Prostate gland (tissue), 2 donors: ENCODE results near the gene MTURN. TPM values are rescaled to one million over a fixed set of nuclear protein-coding genes. Genes with fewer than 3 reads are reported as not detected.

Experiments
- DNase-seq: peaks from one replicate; pipeline ENCODE4 v3.0.0-alpha.2; 2019; ENCODE audit warnings: low spot score
- H3K27ac ChIP-seq, 2 donors: fragments of 200-600 bp; sonication (generic); 2 replicates each; pipeline ENCODE4 v1.5.1; 2017 to 2019
- H3K27me3 ChIP-seq: fragments of 200-600 bp; sonication (generic); replicated peaks from 2 replicates; pipeline ENCODE4 v1.5.1; 2019; ENCODE audit not compliant: insufficient read depth
- H3K36me3 ChIP-seq, 2 donors: fragments of 200-600 bp; sonication (generic); 1 replicate in 1 of 2; 2 replicates in 1 of 2; pipeline versions ENCODE4 v1.5.1 to v1.8.1; 2017 to 2019
- H3K4me1 ChIP-seq: fragments of 200-600 bp; sonication (generic); replicated peaks from 2 replicates; pipeline ENCODE4 v1.5.1; 2019
- H3K4me3 ChIP-seq, 2 donors: fragments of 200-600 bp; sonication (generic); 2 replicates each; pipeline ENCODE4 v1.5.1; 2017 to 2019
- H3K9me3 ChIP-seq: fragments of 200-600 bp; sonication (generic); 2 replicates; pipeline ENCODE4 v1.5.1; 2017
- CTCF ChIP-seq, 4 experiments: fragments of 200-600 bp in 2 of 4; fragments of 450-650 bp in 2 of 4; sonication (generic) in 2 of 4; IDR thresholded peaks; 1 replicate in 3 of 4; 2 replicates in 1 of 4; pipeline ENCODE4 v1.5.1; 2016 to 2019; ENCODE audit warnings: antibody characterized with exemption in 4 of 4, mild to moderate bottlenecking in 2 of 4, moderate library complexity in 2 of 4
- POLR2A ChIP-seq: fragments of 450-650 bp; IDR thresholded peaks from one replicate; pipeline ENCODE4 v1.6.1; 2016; ENCODE audit warnings: antibody characterized with exemption, mild to moderate bottlenecking
- POLR2AphosphoS5 ChIP-seq: sonication (generic); formaldehyde crosslinking; IDR thresholded peaks from one replicate; pipeline ENCODE4 v1.6.1; 2017; ENCODE audit warnings: antibody characterized with exemption
- WGBS: methylation state at CpG from one replicate; pipeline ENCODE4 v1.1.5; 2018; 5-methylcytosine and 5-hydroxymethylcytosine counted together
- intact Hi-C: fragments of 100-400 bp; cut with DNase I; formaldehyde crosslinking; loops from one replicate; pipeline ENCODE4 v1.14.2; 2022
- total RNA-seq, 2 donors: library from RNA; depleted of rRNA; stranded (reverse); fragments of >200 nt; gene quantifications; one replicate each; pipeline ENCODE4 v1.1.0, GENCODE V29; 2016

Gene MTURN
- total RNA-seq, 2 donors from 2014 or later, result 22.6 to 26.9 TPM

- Histone ChIP-seq H3K36me3 (no peaks in the 10 kb centered on the region), H3K27ac (no peak overlapping the region), H3K4me3 (no peak overlapping the region), H3K9me3 (no peaks in the 10 kb centered on the region), H3K27me3 (no peaks in the 10 kb centered on the region), H3K4me1 (no peaks in the 10 kb centered on the region)
- no peak for TF ChIP-seq POLR2AphosphoS5
- intact Hi-C loops, result no loop called here
- DNase-seq, result no peak
- WGBS, result 82% methylated on average over 3 of the region's 3 CpGs
Measured at GRCh38 chr7:30178748-30179436, 44.1 kb downstream of the MTURN start.

- no peak for DNase-seq
- Histone ChIP-seq H3K4me1 (no peaks in the 10 kb centered on the region), H3K27me3 (no peaks in the 10 kb centered on the region), H3K27ac (no peak overlapping the region), H3K9me3 (no peaks in the 10 kb centered on the region), H3K36me3 (no peaks in the 10 kb centered on the region), H3K4me3 (no peak overlapping the region)
- WGBS, result 94% methylated on average over 2 of the region's 2 CpGs
- TF ChIP-seq POLR2AphosphoS5 (no peak), POLR2A (no peak), CTCF (IDR thresholded peaks at IDR 0.05) (no peak)
- intact Hi-C loops, result no loop called here
Measured at GRCh38 chr7:30180718-30181117, 45.9 kb downstream of the MTURN start.

GRCh38 chr7:30181211-30181610 is 46.4 kb downstream of the MTURN start:
- Histone ChIP-seq H3K9me3 (no peaks in the 10 kb centered on the region), H3K27ac (no peak overlapping the region), H3K4me3 (no peak overlapping the region), H3K27me3 (no peaks in the 10 kb centered on the region), H3K36me3 (no peaks in the 10 kb centered on the region), H3K4me1 (no peaks in the 10 kb centered on the region)
- 77% methylated on average over 6 of the region's 6 CpGs for WGBS
- intact Hi-C loops, result no loop called here
- TF ChIP-seq POLR2AphosphoS5 (no peak), POLR2A (no peak), CTCF (IDR thresholded peaks at IDR 0.05) (no peak)
- DNase-seq, result no peak

GRCh38 chr7:30181736-30182522 is 47.1 kb downstream of the MTURN start:
- WGBS, result 76% methylated on average over 7 of the region's 7 CpGs
- no peaks in the 10 kb centered on the region for H3K9me3 ChIP-seq
- no peaks in the 10 kb centered on the region for H3K4me1 ChIP-seq
- H3K27ac ChIP-seq, result no peak overlapping the region
- no peak overlapping the region for H3K4me3 ChIP-seq
- H3K27me3 ChIP-seq, result no peaks in the 10 kb centered on the region
- H3K36me3 ChIP-seq, result no peaks in the 10 kb centered on the region
- no peak for TF ChIP-seq POLR2AphosphoS5
- no peak for TF ChIP-seq POLR2A
- no peak for TF ChIP-seq CTCF (IDR thresholded peaks at IDR 0.05)
- DNase-seq, result no peak
- intact Hi-C loops, result no loop called here

GRCh38 chr7:30182814-30183213 is 48.0 kb downstream of the MTURN start:
- H3K4me1 ChIP-seq, result no peaks in the 10 kb centered on the region
- no peak overlapping the region for H3K27ac ChIP-seq
- H3K9me3 ChIP-seq, result no peaks in the 10 kb centered on the region
- no peaks in the 10 kb centered on the region for H3K36me3 ChIP-seq
- H3K27me3 ChIP-seq, result no peaks in the 10 kb centered on the region
- no peak for TF ChIP-seq CTCF (IDR thresholded peaks at IDR 0.05)
- TF ChIP-seq POLR2AphosphoS5, result no peak
- TF ChIP-seq POLR2A, result no peak
- DNase-seq, result no peak
- no peak overlapping the region for H3K4me3 ChIP-seq
- 96% methylated on average over 2 of the region's 2 CpGs for WGBS
- intact Hi-C loops, result no loop called here
